Brain pericyte (primary cell): ENCODE measurements around the gene ITGA1.

Source experiments
- DNase-seq: peaks from one replicate; pipeline ENCODE4 v3.0.0-alpha.2; 2012; ENCODE audit warnings: low read depth, low spot score

The ITGA1 gene

DNA sequence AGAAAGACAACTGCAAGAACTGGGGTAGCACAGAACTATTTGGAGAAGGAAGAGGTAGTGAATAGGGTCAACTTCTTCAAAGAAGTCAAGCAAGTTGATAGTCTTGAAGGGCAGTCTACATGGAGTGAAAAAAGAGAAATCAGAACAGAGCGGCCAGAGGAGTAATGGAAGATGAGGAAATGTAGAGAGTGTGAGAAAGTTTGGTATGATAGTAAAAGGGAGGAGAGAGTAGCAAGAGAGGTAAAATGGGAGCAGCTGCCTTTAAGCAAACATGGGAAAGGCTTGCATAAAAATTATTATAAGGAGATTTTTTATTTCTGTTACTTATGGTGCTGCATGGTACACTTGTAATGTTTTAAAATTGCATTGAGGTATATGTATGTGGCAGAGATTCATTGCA is 208.2 kb downstream of the ITGA1 start:
- no peak for DNase-seq

DNA sequence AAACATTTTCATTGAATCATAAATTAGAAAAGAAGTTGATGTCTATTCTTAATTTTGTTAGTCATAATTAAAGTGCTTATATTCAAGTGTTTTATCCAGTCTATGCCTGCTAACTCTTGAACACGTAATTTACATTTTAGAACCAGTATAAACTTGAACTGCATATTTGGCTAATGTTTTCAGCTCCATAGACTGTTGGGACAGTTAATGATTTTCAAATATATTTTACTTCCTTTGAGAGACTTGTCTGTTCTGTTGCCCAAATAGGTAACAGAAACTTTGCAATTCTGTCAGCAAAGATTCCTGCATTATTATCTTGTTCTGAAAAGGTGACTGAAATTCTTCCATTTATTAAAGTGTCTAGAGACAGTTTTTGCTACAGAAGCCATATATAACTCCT is 209.3 kb downstream of the ITGA1 start:
- DNase-seq, result no peak

DNA sequence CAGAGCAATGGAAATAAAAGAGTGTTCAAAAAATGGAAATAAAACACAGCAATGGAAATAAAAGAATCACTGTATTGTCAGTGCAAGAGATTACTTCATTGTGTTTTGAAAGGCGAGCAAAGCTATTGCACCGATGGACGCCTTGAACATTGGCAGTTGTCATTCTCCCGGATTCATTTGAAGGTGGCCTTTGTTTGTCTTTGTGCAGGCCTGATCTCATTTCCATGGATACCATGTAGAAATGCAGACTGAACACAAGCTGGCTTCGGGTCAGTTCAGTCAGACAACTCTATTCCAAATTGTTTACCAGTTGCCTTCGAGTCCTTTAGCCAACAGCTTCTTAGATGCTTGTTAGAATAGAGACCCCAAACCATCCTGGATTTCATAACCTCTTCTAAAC is 209.7 kb downstream of the ITGA1 start:
- no peak for DNase-seq

DNA sequence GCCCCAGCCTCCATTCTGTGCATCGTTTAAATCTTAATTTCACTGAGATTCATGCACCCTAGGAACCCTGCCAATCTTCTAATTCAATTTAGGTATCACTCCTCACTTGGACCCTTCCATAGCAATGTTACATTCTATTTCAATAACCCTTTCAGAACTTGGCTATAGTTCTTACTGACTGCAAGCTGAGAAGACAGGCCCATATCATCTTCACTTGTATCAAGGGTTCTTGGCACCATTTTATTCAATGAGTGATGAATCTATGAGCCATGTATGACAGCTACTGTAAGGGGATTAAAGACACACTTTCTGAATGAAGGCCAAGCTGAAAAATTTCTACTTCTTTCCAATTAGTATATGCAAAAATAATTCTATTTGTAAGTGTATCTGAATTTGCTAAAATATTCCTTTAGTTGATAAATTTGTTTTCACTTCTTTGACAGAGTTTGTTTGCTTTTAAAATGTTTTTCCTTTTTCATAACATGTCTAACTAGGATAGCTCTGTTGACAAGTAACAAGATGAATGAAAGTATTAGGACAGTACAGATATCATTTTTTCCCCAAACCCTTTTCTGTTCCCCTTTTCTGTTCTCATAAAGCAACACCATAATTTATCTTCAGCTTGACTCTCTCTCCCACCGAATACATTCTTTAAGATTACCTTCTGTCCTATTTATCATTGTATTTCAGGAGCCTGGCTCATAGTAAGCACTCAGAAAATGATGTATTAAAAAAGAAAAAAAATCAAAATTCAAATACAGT is 211.0 kb downstream of the ITGA1 start:
- no peak for DNase-seq

DNA sequence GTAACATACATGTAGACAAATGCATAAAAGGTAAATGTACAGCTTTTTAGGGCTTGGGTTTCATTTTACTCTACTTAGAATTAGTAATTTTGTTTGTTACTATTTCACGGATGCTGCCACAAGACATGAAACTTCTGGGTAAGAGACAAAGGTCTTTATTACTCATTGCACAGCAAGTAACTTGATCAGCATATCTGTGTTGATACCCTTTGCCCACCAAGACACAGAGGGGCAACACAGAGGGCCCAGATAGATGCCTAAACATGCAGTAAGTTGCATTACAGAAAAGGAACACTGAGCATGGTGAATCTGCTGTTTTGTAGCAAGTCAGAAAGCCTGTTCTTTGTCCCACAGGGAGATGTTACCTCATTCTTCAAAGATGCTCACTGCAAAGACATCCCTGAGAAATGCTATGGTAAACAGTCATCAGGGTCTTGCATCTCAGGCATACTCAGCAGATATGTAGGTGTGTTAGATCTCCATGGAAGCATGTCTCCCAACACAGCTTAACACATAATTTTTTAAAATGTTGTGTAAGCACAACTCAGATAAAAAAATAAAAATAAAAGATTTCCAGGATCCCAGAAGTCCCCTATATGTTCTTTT is 211.7 kb downstream of the ITGA1 start:
- DNase-seq, result no peak

DNA sequence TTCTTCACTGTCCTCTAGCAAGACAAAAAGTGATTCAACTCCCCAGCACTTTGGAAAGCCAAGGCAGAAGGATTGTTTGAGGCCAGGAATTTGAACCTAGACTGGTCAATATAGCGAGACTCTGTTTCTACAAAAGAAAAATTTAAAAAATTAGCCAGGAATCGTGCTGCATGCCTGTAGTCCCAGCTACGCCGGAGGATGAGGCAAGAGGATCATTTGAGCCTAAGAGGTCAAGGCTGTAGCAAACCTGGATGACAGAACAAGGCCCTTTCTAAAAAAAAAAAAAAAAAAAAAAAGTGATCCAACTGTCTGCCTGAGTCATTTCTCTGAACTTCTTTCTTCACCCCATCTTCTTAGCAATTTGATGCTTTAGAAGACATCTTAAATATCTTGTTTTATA is 213.8 kb downstream of the ITGA1 start:
- DNase-seq, result no peak

DNA sequence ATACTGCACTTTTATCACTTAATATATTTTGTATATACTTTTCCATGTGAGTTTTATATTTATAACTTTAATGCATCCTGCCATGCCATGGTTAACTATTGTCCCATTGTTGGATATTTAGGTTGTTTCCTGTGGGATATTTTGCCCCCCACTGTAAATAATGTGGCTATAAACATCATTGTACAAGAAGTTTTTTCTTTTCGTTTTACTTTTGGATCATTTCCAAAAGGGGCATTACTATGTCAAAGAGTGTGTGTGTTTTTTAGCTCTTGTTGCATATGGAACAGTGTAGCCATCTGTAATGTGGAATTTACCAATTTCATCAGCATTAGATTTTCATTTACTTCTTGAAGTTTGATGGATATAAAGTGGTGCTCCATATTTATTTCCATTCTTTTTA is 214.8 kb downstream of the ITGA1 start:
- no peak for DNase-seq

DNA sequence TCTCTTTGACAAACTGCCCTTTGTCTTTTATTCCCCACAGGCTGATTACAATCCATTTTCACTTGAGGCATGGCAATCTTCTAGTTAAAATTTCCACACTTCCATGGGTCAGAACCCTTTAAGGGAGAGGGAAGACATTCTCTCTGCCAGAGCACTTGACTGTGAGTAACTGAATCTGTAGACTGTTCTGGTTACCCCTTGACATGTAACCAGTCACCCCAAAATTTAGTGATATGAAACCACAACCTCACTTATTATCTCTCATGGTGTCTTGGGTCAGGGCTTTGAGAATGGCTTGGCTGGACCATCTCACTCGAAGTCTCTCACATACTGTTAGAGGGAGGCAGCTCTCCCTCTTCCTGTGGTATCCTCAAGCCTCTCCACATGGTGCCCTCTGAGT is 215.4 kb downstream of the ITGA1 start:
- no peak for DNase-seq

DNA sequence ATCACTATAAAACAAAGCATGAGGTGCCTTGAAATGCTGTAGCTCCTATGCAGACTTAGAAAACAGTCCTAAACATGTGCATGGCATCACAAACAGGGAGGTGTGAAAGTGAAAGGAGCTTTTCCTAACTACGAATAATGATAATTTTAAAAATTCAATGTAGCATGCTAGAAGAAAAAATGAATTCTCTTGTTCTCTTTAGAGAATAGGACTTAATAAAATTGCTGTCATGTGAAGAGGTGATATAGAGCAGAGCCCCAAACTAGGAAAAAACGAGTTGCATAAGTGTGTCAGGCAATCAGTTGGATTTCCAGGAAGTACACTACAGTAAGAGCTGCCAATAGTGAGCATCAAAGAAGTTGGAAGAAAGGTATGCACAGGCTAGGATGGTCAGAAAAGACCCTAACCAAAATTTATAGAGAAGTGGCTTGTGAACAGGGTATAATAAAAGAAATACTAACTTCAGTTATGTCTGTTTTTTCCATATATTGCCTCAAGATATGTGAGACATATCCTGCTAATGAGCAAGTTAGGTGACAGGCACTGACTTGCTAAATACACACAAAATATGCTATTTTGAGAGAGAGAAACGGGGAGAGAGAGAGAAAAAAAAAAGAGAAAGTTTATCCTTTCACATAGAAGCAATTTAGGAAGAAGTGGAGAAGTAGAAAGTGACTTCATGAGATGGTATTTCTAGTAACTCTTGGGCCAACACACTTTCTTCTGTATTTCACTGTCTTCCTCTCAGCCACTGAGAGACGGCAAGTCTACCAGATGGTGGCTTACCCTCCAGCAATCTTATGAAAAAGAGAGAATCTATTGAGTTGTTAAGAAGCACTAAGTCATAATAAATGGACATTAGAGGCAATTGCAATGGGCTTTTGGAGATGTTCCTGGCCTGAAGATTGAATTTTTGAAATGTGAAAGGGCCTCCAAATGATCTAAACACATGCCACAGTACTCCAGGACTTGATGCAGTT is 219.5 kb downstream of the ITGA1 start:
- no peak for DNase-seq

DNA sequence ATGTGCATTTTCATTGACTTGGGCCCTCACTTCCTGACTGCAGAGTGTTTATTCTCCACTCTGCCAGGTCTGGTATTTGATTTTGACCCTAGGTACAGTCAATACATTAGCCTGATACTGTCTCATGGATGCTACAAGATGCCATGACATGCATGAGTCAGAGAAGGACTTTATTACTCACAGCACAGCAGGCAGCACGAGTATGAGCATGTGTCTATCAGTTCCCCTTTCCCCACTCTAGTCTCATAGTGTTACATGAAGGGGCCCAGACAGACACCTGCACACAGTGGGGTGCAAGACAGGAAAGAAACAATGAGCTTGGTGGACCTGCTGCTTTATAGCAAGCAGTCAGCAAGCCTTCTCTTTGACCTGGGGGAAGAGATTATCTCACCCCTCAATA is 221.0 kb downstream of the ITGA1 start:
- DNase-seq, result no peak
